GM18498 (cell line): ENCODE results near the gene POMT2.

Experiments used
- ATAC-seq: cut with Tn5 transposase; IDR thresholded peaks from one replicate; pipeline ENCODE4 v1.9.1; 2021; ENCODE audit warnings: mild to moderate bottlenecking, moderate library complexity; ENCODE audit not compliant: unreplicated experiment

POMT2 gene

GRCh38 chr14:77242752-77243151 is 77.9 kb downstream of the POMT2 start:
- no peak for ATAC-seq

DNA sequence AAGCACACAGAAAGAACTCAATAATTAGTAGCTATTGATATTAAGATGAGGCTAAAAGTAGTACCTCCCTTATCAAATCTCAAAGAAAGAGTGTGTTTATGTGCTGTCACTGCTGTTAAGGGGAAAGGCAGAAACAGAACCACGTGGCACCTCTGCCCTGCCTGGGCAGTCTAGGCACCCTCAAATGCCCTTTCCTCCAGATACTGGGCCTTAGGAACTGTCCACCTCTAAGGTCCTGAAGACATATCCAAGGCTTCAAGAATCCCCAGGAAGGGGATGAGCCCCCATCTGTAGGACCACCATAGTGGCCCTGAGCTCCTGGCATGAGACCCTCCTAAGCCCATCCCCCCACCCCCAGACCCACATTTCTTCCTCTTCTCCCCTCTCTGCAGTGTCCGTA is 78.7 kb downstream of the POMT2 start:
- ATAC-seq = no peak

GRCh38 chr14:77240336-77240915 is 80.3 kb downstream of the POMT2 start:
- no peak for ATAC-seq

GRCh38 chr14:77239412-77239811 is 81.3 kb downstream of the POMT2 start:
- ATAC-seq = no peak

GRCh38 chr14:77238996-77239395 is 81.7 kb downstream of the POMT2 start:
- ATAC-seq = no peak

DNA sequence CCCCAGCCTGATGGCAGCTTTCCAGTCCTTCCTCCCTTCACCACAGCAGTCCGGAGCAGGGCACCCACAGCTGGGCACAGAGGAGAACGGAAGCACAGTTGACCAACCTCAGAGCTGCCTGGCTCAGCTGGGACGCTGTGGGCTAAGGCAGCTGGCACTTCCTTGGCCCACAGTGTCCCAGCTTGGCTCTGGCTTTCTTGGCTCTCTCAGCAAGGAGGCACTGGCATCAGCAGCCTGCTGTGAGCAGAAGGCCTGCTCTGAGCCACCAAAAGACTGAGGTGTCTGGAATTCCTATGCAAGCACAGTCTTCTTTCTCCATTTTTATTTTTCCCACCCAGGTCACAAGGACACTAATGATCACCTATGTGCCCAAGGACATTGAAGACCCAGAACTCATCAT is 82.3 kb downstream of the POMT2 start:
- no peak for ATAC-seq

- no peak for ATAC-seq
Measured at GRCh38 chr14:77236814-77237213, 83.9 kb downstream of the POMT2 start.

DNA sequence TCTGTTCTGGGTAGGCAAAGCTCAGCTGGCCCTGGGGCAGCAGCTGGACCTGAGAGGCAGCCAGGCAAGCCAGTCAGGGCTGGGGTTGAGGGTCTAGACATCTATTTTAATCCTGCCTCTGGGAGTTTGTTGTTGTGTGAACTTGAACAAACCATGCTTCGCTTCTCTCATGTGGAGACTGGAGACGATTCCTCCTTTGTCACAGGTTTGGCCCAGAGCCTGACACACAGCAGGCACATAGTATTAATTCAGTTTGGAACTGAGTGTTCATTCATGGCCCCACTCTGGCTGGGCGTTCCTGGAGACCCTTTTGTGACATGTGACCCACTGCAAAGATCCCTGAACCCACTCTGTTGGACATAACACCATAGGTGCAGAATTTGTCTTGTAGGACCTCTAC is 89.0 kb downstream of the POMT2 start:
- no peak for ATAC-seq

GRCh38 chr14:77230914-77231313 is 89.8 kb downstream of the POMT2 start:
- no peak for ATAC-seq

GRCh38 chr14:77228056-77228455 is 92.6 kb downstream of the POMT2 start:
- ATAC-seq = no peak

- ATAC-seq = no peak
Measured at GRCh38 chr14:77225892-77226557, 94.7 kb downstream of the POMT2 start.

DNA sequence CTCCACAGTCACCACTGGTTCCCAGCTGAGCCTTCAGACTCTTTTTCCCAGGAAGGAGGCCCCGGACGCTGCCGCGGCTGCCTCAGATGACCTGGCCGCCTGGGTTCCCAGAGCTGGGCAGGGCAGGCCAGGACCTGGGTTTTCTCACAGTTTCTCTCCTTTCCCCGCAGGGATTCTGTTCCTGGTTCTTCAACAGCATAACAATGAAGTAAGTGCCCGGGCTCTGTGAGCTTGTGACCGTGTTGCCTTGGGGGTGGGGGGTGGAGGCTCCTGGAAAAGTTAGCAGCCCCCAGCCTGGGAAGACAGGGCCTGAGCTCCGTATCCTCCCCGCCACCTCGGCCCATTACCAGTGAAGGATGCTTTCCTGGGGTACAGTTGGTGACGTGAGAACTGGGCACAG is 95.4 kb downstream of the POMT2 start:
- ATAC-seq = no peak
